Ishikawa (cell line): ENCODE measurements around the gene TANC2.

Source experiments
- CEBPB ChIP-seq: IDR thresholded peaks from 2 replicates; pipeline ENCODE4 v1.6.1; 2012
- CREB1 ChIP-seq: IDR thresholded peaks from 2 replicates; pipeline ENCODE4 v1.6.1; 2012; ENCODE audit warnings: low read depth
- EGR1 ChIP-seq: IDR thresholded peaks from 2 replicates; pipeline ENCODE4 v1.6.1; 2012
- EP300 ChIP-seq: IDR thresholded peaks from 2 replicates; pipeline ENCODE4 v1.6.1; 2012; ENCODE audit warnings: borderline replicate concordance
- FOXM1 ChIP-seq: IDR thresholded peaks from 2 replicates; pipeline ENCODE4 v1.6.1; 2012; ENCODE audit warnings: low read depth, borderline replicate concordance
- MAX ChIP-seq: IDR thresholded peaks from 2 replicates; pipeline ENCODE4 v1.6.1; 2012
- NFIC ChIP-seq: IDR thresholded peaks from 2 replicates; pipeline ENCODE4 v1.6.1; 2012
- RAD21 ChIP-seq: IDR thresholded peaks from 2 replicates; pipeline ENCODE4 v1.6.1; 2012; ENCODE audit warnings: low read depth
- REST ChIP-seq: IDR thresholded peaks from 2 replicates; pipeline ENCODE4 v1.6.1; 2012; ENCODE audit warnings: low read depth, mild to moderate bottlenecking
- TAF1 ChIP-seq: IDR thresholded peaks from 2 replicates; pipeline ENCODE4 v1.6.1; 2012; ENCODE audit warnings: low read depth, mild to moderate bottlenecking
- TCF12 ChIP-seq: IDR thresholded peaks from 2 replicates; pipeline ENCODE4 v1.6.1; 2012; ENCODE audit warnings: low read depth
- TEAD4 ChIP-seq: IDR thresholded peaks from 2 replicates; pipeline ENCODE4 v1.6.1; 2012
- USF1 ChIP-seq: IDR thresholded peaks from 2 replicates; pipeline ENCODE4 v1.6.1; 2012
- YY1 ChIP-seq: IDR thresholded peaks from 2 replicates; pipeline ENCODE4 v1.6.1; 2012; ENCODE audit warnings: low read depth
- ZBTB7A ChIP-seq: IDR thresholded peaks from 2 replicates; pipeline ENCODE4 v1.6.1; 2012; ENCODE audit warnings: low read depth

Gene TANC2

GRCh38 chr17:62937606-62938005 is 28.4 kb upstream of the TANC2 start:
- TF ChIP-seq TEAD4 (no peak), YY1 (no peak), TAF1 (no peak), RAD21 (no peak)

GRCh38 chr17:62941358-62941991 is 24.6 kb upstream of the TANC2 start:
- no peak for TF ChIP-seq REST
- TF ChIP-seq TEAD4: no peak
- no peak for TF ChIP-seq YY1
- TF ChIP-seq RAD21: no peak
- no peak for TF ChIP-seq CREB1
- no peak for TF ChIP-seq EGR1
- no peak for TF ChIP-seq MAX
- TF ChIP-seq TAF1: no peak
- TF ChIP-seq EP300: no peak
- TF ChIP-seq ZBTB7A: no peak
- no peak for TF ChIP-seq NFIC

- TF ChIP-seq RAD21: no peak
- TF ChIP-seq NFIC: no peak
- no peak for TF ChIP-seq YY1
- no peak for TF ChIP-seq TAF1
- no peak for TF ChIP-seq TCF12
Measured at GRCh38 chr17:62948370-62948769, 17.7 kb upstream of the TANC2 start.

- TF ChIP-seq USF1: no peak
- TF ChIP-seq REST: no peak
- no peak for TF ChIP-seq TEAD4
- no peak for TF ChIP-seq ZBTB7A
Measured at GRCh38 chr17:62949036-62949435, 17.0 kb upstream of the TANC2 start.

GRCh38 chr17:62950067-62950466 is 16.0 kb upstream of the TANC2 start:
- TF ChIP-seq USF1 (peak; percentile 50; the same call in 1 of the 2 replicates), NFIC (peak; percentile 87), TEAD4 (0 out of 2 replicates have a peak, but pooled peaks have one; percentile 11), REST (no peak), EP300 (no peak)

GRCh38 chr17:62955841-62956352 is 10.1 kb upstream of the TANC2 start:
- TF ChIP-seq MAX: no peak
- TF ChIP-seq RAD21: no peak
- TF ChIP-seq TEAD4: no peak
- no peak for TF ChIP-seq CREB1
- no peak for TF ChIP-seq EGR1
- no peak for TF ChIP-seq CEBPB
- TF ChIP-seq ZBTB7A: no peak
- TF ChIP-seq REST: no peak
- no peak for TF ChIP-seq YY1
- TF ChIP-seq EP300: no peak
- TF ChIP-seq NFIC: no peak
- no peak for TF ChIP-seq TCF12
- no peak for TF ChIP-seq USF1
- no peak for TF ChIP-seq FOXM1
- no peak for TF ChIP-seq TAF1
